GM12878 (cell line): ENCODE measurements around the gene INTS7. TPM values are rescaled to one million over a fixed set of nuclear protein-coding genes. Genes with fewer than 3 reads are reported as not detected.

Experiments used
- ATAC-seq: fragments of 200-7000 bp; cut with Tn5 transposase; 3 replicates; pipeline ENCODE4 v1.9.1; 2020; ENCODE audit warnings: mild to moderate bottlenecking, moderate library complexity
- BruUV-seq: library from RNA; stranded (reverse); fragments of 400-500 nt; replicated peaks from 2 replicates; lab custom pipeline; 2021; lab: Mats Ljungman, UMichigan
- CTCF ChIA-PET: fragments of 300-600 bp; sonication (Branson Sonifier 250); formaldehyde crosslinking; extraction: SDS; loops from one replicate; lab custom pipeline; 2021; ENCODE audit warnings: inconsistent platforms; lab: Yijun Ruan, JAX
- POLR2A ChIA-PET: fragments of 350-600 bp; formaldehyde crosslinking; extraction: SDS; loops from one replicate; lab custom pipeline; 2021; ENCODE audit warnings: inconsistent platforms; lab: Charles Lee
- RAD21 ChIA-PET: fragments of 300-600 bp; sonication (Branson Sonifier 250); formaldehyde crosslinking; loops from one replicate; lab custom pipeline; 2023; ENCODE audit warnings: antibody characterized with exemption; ENCODE audit not compliant: unreplicated experiment; lab: Charles Lee
- SMC1A ChIA-PET: fragments of 300-600 bp; sonication (Branson Sonifier 250); formaldehyde crosslinking; loops from one replicate; lab custom pipeline; 2023; ENCODE audit not compliant: unreplicated experiment, uncharacterized antibody; lab: Charles Lee
- DNase-seq: peaks from one replicate; pipeline ENCODE4 v3.0.0-alpha.2; 2011; ENCODE audit warnings: low read depth, low spot score
- FAIRE-seq: peaks from 3 replicates; lab custom pipeline; 2011; peaks lifted over from hg19 to GRCh38; lab: Jason Lieb, UNC
- H2AFZ ChIP-seq: 2 replicates; pipeline ENCODE4 v1.6.0; 2011; ENCODE audit warnings: low read depth, low read length, control low read depth; ENCODE audit not compliant: control insufficient read depth
- H3K27ac ChIP-seq: 2 replicates; pipeline ENCODE4 v1.5.1; 2011; ENCODE audit warnings: control low read depth; ENCODE audit not compliant: control insufficient read depth, insufficient read depth
- H3K27me3 ChIP-seq, 2 experiments: replicated peaks in 1 of 2; 2 replicates each; pipeline versions ENCODE4 v1.6.0 to v1.6.1; 2011; ENCODE audit warnings: low read length in 1 of 2; ENCODE audit not compliant: control insufficient read depth in 2 of 2, insufficient read depth in 2 of 2
- H3K36me3 ChIP-seq, 2 experiments: 2 replicates each; pipeline ENCODE4 v1.5.1; 2011; ENCODE audit warnings: low read length in 1 of 2; ENCODE audit not compliant: control insufficient read depth in 2 of 2, insufficient read depth in 2 of 2
- H3K4me1 ChIP-seq: 2 replicates; pipeline ENCODE4 v1.6.1; 2011; ENCODE audit warnings: mild to moderate bottlenecking, low read length, moderate library complexity, mixed read lengths; ENCODE audit not compliant: control insufficient read depth, insufficient read depth
- H3K4me2 ChIP-seq: 2 replicates; pipeline ENCODE4 v1.6.0; 2011; ENCODE audit warnings: control low read depth; ENCODE audit not compliant: control insufficient read depth, insufficient read depth
- H3K4me3 ChIP-seq: fragments of 200-600 bp; sonication (generic); 2 replicates; pipeline ENCODE4 v1.5.1; 2016
- H3K79me2 ChIP-seq: 2 replicates; pipeline ENCODE4 v1.6.0; 2011; ENCODE audit warnings: low read length; ENCODE audit not compliant: control insufficient read depth, insufficient read depth
- H3K9ac ChIP-seq: 2 replicates; pipeline ENCODE4 v1.8.0; 2011; ENCODE audit warnings: low read length, control low read depth, mixed read lengths; ENCODE audit not compliant: control insufficient read depth, insufficient read depth
- H3K9me3 ChIP-seq: replicated peaks from 3 replicates; pipeline ENCODE4 v1.5.1; 2011; ENCODE audit warnings: mild to moderate bottlenecking, low read length; ENCODE audit not compliant: control insufficient read depth, insufficient read depth
- H4K20me1 ChIP-seq: 2 replicates; pipeline ENCODE4 v1.6.0; 2011; ENCODE audit not compliant: control insufficient read depth, insufficient read depth
- HDGF ChIP-seq: fragments of 450-650 bp; IDR thresholded peaks from 2 replicates; pipeline ENCODE4 v1.6.1; 2016; ENCODE audit warnings: antibody characterized with exemption
- MEF2A ChIP-seq: IDR thresholded peaks from 2 replicates; pipeline ENCODE4 v1.6.1; 2011; ENCODE audit warnings: low read depth, mild to moderate bottlenecking, low read length, moderate library complexity; ENCODE audit not compliant: insufficient read depth
- MYB ChIP-seq: fragments of 150-350 bp; IDR thresholded peaks from 2 replicates; pipeline ENCODE4 v1.6.1; 2014; ENCODE audit warnings: mild to moderate bottlenecking, low read depth, low read length, borderline replicate concordance
- NFYB ChIP-seq: IDR thresholded peaks from 2 replicates; pipeline ENCODE4 v1.6.1; 2011; ENCODE audit warnings: low read depth, mild to moderate bottlenecking, low read length, improper control_type of control experiment, moderate library complexity; ENCODE audit not compliant: insufficient read depth
- RB1 ChIP-seq: fragments of 450-650 bp; formaldehyde crosslinking; IDR thresholded peaks from 2 replicates; pipeline ENCODE4 v1.6.1; 2017; ENCODE audit warnings: mild to moderate bottlenecking, borderline replicate concordance
- RFX5 ChIP-seq: IDR thresholded peaks from 2 replicates; pipeline ENCODE4 v1.6.1; 2011; ENCODE audit warnings: low read depth, low read length, improper control_type of control experiment
- ZBTB33 ChIP-seq: fragments of 450-650 bp; IDR thresholded peaks from 2 replicates; pipeline ENCODE4 v1.6.1; 2017; ENCODE audit warnings: mild to moderate bottlenecking
- ZNF217 ChIP-seq: fragments of 450-650 bp; IDR thresholded peaks from 2 replicates; pipeline ENCODE4 v1.6.1; 2017; ENCODE audit warnings: antibody characterized with exemption, mild to moderate bottlenecking
- ZNF274 ChIP-seq: IDR thresholded peaks from one replicate; pipeline ENCODE4 v1.8.0; 2011; ENCODE audit not compliant: insufficient read length, insufficient read depth
- WGBS: methylation state at CpG from one replicate; pipeline ENCODE4 v1.1.6; 2016; ENCODE audit warnings: low lambda C conversion rate; ENCODE audit not compliant: insufficient replicate concordance, insufficient coverage; ENCODE audit errors: missing lambda C conversion rate; 5-methylcytosine and 5-hydroxymethylcytosine counted together
- in situ Hi-C: fragments of 300-500 bp; cut with MboI; formaldehyde crosslinking; loops from 9 replicates; pipeline ENCODE4 v1.14.3; 2018; ENCODE audit warnings: mixed read lengths
- intact Hi-C: fragments of 100-400 bp; cut with micrococcal nuclease; formaldehyde crosslinking; loops from one replicate; pipeline ENCODE4 v1.14.2; 2022; ENCODE audit not compliant: unreplicated experiment
- polyA plus RNA-seq, 11 experiments: library from polyadenylated mRNA; depleted of rRNA in 4 of 11; unstranded in 6 of 11; stranded (reverse) in 5 of 11; fragments of >200 nt; fragmentation: Nextera tagmentation in 4 of 11; fragmentation: Illumina TruSeq in 1 of 11; extraction: Ambion mirVana in 4 of 11; extraction: Trizol in 1 of 11; gene quantifications; 1 replicate in 1 of 11; 2 replicates in 10 of 11; pipeline versions ENCODE4 v1.2.1 to v1.2.3, GENCODE V29; 2011 to 2016; ENCODE audit warnings: inconsistent platforms in 2 of 11, missing spikeins in 2 of 11, low read depth in 1 of 11
- total RNA-seq, 4 experiments: library from RNA; depleted of rRNA in 3 of 4; stranded (reverse); fragments of >200 nt in 3 of 4; fragmentation: Illumina TruSeq in 1 of 4; extraction: Trizol in 1 of 4; gene quantifications; 2 replicates each; pipeline versions ENCODE4 v1.2.1 to v1.2.3, GENCODE V29; 2013 to 2021
- TF ChIP-seq, protein P1 (sequence below): IDR thresholded peaks from 2 replicates; pipeline ENCODE4 v1.6.1; 2011; ENCODE audit warnings: mild to moderate bottlenecking, low read depth, low read length, moderate library complexity; ENCODE audit not compliant: insufficient replicate concordance
- TF ChIP-seq, protein P2 (sequence below): fragments of 150-350 bp; IDR thresholded peaks from 2 replicates; pipeline ENCODE4 v1.6.1; 2016; ENCODE audit warnings: low read depth, low read length

The INTS7 gene
- total and polyA plus RNA-seq, 10 of the 15 experiments (the other 5 are each of a cell fraction or from before 2014, with no cell fraction given), result 17.1 to 49.1 (median 26.8) TPM

- TF ChIP-seq, protein P1, sequence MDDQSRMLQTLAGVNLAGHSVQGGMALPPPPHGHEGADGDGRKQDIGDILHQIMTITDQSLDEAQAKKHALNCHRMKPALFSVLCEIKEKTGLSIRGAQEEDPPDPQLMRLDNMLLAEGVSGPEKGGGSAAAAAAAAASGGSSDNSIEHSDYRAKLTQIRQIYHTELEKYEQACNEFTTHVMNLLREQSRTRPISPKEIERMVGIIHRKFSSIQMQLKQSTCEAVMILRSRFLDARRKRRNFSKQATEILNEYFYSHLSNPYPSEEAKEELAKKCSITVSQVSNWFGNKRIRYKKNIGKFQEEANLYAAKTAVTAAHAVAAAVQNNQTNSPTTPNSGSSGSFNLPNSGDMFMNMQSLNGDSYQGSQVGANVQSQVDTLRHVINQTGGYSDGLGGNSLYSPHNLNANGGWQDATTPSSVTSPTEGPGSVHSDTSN, result no peak
- TF ChIP-seq MYB, result no peak
- no peak for TF ChIP-seq ZNF217
- TF ChIP-seq MEF2A, result no peak
- no peak for TF ChIP-seq RFX5
- TF ChIP-seq RB1, result no peak
Observed at GRCh38 chr1:211968200-211968834, 67.0 kb downstream of the INTS7 start (continued).

- no peak for TF ChIP-seq ZNF274
- TF ChIP-seq, protein P2, sequence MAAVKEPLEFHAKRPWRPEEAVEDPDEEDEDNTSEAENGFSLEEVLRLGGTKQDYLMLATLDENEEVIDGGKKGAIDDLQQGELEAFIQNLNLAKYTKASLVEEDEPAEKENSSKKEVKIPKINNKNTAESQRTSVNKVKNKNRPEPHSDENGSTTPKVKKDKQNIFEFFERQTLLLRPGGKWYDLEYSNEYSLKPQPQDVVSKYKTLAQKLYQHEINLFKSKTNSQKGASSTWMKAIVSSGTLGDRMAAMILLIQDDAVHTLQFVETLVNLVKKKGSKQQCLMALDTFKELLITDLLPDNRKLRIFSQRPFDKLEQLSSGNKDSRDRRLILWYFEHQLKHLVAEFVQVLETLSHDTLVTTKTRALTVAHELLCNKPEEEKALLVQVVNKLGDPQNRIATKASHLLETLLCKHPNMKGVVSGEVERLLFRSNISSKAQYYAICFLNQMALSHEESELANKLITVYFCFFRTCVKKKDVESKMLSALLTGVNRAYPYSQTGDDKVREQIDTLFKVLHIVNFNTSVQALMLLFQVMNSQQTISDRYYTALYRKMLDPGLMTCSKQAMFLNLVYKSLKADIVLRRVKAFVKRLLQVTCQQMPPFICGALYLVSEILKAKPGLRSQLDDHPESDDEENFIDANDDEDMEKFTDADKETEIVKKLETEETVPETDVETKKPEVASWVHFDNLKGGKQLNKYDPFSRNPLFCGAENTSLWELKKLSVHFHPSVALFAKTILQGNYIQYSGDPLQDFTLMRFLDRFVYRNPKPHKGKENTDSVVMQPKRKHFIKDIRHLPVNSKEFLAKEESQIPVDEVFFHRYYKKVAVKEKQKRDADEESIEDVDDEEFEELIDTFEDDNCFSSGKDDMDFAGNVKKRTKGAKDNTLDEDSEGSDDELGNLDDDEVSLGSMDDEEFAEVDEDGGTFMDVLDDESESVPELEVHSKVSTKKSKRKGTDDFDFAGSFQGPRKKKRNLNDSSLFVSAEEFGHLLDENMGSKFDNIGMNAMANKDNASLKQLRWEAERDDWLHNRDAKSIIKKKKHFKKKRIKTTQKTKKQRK, result no peak
- no peak for TF ChIP-seq NFYB
- TF ChIP-seq HDGF, result no peak
- TF ChIP-seq ZBTB33, result no peak
- Histone ChIP-seq H3K9ac (no peak overlapping the region), H3K27ac (no peak overlapping the region), H4K20me1 (no peaks in the 10 kb centered on the region), H3K4me3 (no peak overlapping the region), H3K79me2 (no peaks in the 10 kb centered on the region), H3K27me3 (no peaks in the 10 kb centered on the region), H3K36me3 (peaks cover 2 to 18% of the 10 kb centered on the region in 2 experiments), H2AFZ (no peak overlapping the region), H3K4me1 (no peaks in the 10 kb centered on the region), H3K9me3 (peaks cover 5% of the 10 kb centered on the region; the same call in 2 of the 3 replicates), H3K4me2 (no peak overlapping the region)
- 100% methylated on average over 3 of the region's 3 CpGs for WGBS
- FAIRE-seq (no peak), DNase-seq (no peak), ATAC-seq (no peak)
- in situ Hi-C loops (no loop called here), intact Hi-C loops (no loop called here)
- SMC1A ChIA-PET, result no interaction called here
- POLR2A ChIA-PET, result interaction anchor here (1.0 kb wide), 1 partner anchor 10 kb away, joined by 3 read pairs; no protein-coding TSS in a partner anchor
- CTCF ChIA-PET, result no interaction called here
- RAD21 ChIA-PET, result no interaction called here
- BruUV-seq, result no TSS peak
Observed at GRCh38 chr1:211967704-211968103, 67.7 kb downstream of the INTS7 start.
